ENCODE results near the gene DAPK2. TPM values are rescaled to one million over a fixed set of nuclear protein-coding genes. Genes with fewer than 3 reads are reported as not detected.

DAPK2 gene
- total RNA-seq, 1 experiment from 2014 or later = 2.3 TPM

DNA sequence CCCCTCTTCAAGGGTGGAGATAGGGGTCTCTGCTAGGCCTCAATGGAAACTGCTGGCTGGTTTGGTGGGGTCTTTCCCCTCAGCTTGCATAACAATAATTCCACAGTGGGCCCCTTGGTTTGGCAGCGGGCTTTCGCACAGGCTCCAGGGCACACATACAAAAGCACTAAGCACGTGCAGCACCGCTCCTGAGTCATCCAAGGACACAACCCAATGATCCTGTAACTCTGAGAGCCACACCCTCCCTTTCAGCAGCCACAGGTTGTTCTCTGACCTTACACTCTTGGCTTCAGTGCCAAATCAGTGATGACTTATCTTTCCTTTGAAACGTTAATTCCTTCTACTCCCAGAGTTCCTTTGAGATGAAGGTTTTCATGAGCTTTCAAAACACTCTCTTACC lies 41.7 kb downstream of the DAPK2 start:
- POLR2A ChIA-PET = no interaction called here
- H3K9me3 Mint-ChIP-seq = no peaks in the 10 kb centered on the region
- CTCF ChIA-PET = interaction anchor here (1.3 to 1.6 kb wide), 2 partner anchors 42 to 59 kb away, joined by 5 read pairs; no protein-coding TSS in a partner anchor
- no peak for TF ChIP-seq ZNF317 (CRISPR knock-in tag; IDR thresholded peaks at IDR 0.05; ENCODE audit: borderline replicate concordance, low read depth)
- no peak for TF ChIP-seq SMAD4 (CRISPR knock-in tag; IDR thresholded peaks at IDR 0.05)
- TF ChIP-seq, protein P1, sequence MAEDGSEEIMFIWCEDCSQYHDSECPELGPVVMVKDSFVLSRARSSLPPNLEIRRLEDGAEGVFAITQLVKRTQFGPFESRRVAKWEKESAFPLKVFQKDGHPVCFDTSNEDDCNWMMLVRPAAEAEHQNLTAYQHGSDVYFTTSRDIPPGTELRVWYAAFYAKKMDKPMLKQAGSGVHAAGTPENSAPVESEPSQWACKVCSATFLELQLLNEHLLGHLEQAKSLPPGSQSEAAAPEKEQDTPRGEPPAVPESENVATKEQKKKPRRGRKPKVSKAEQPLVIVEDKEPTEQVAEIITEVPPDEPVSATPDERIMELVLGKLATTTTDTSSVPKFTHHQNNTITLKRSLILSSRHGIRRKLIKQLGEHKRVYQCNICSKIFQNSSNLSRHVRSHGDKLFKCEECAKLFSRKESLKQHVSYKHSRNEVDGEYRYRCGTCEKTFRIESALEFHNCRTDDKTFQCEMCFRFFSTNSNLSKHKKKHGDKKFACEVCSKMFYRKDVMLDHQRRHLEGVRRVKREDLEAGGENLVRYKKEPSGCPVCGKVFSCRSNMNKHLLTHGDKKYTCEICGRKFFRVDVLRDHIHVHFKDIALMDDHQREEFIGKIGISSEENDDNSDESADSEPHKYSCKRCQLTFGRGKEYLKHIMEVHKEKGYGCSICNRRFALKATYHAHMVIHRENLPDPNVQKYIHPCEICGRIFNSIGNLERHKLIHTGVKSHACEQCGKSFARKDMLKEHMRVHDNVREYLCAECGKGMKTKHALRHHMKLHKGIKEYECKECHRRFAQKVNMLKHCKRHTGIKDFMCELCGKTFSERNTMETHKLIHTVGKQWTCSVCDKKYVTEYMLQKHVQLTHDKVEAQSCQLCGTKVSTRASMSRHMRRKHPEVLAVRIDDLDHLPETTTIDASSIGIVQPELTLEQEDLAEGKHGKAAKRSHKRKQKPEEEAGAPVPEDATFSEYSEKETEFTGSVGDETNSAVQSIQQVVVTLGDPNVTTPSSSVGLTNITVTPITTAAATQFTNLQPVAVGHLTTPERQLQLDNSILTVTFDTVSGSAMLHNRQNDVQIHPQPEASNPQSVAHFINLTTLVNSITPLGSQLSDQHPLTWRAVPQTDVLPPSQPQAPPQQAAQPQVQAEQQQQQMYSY (CRISPR knock-in tag; IDR thresholded peaks at IDR 0.05) = no peak
- no peak for TF ChIP-seq CREB1 (CRISPR knock-in tag; IDR thresholded peaks at IDR 0.05)
- no peak for TF ChIP-seq FOXP1 (CRISPR knock-in tag; IDR thresholded peaks at IDR 0.05; ENCODE audit: borderline replicate concordance)
- no peak for TF ChIP-seq GRHL2 (CRISPR knock-in tag; IDR thresholded peaks at IDR 0.05; ENCODE audit: insufficient replicate concordance, severe bottlenecking)
- TF ChIP-seq TEAD4 (CRISPR knock-in tag; IDR thresholded peaks at IDR 0.05) = no peak
- TF ChIP-seq MYBL2 (CRISPR knock-in tag; IDR thresholded peaks at IDR 0.05) = no peak
- TF ChIP-seq, protein P2, sequence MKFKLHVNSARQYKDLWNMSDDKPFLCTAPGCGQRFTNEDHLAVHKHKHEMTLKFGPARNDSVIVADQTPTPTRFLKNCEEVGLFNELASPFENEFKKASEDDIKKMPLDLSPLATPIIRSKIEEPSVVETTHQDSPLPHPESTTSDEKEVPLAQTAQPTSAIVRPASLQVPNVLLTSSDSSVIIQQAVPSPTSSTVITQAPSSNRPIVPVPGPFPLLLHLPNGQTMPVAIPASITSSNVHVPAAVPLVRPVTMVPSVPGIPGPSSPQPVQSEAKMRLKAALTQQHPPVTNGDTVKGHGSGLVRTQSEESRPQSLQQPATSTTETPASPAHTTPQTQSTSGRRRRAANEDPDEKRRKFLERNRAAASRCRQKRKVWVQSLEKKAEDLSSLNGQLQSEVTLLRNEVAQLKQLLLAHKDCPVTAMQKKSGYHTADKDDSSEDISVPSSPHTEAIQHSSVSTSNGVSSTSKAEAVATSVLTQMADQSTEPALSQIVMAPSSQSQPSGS (CRISPR knock-in tag; IDR thresholded peaks at IDR 0.05; ENCODE audit: borderline replicate concordance, low read depth) = no peak
- no peak for TF ChIP-seq SOX15 (CRISPR knock-in tag; IDR thresholded peaks at IDR 0.05)
- TF ChIP-seq ZBTB21 (CRISPR knock-in tag; IDR thresholded peaks at IDR 0.05; ENCODE audit: borderline replicate concordance) = no peak
- no peak for TF ChIP-seq TEAD1 (CRISPR knock-in tag; IDR thresholded peaks at IDR 0.05)
- ATAC-seq (no peak), DNase-seq (ENCODE audit: low spot score) (no peak)
- H3K4me3 Mint-ChIP-seq = no peak overlapping the region
- peaks cover 4% of the 10 kb centered on the region for H3K4me1 Mint-ChIP-seq
- no peaks in the 10 kb centered on the region for H3K27me3 Mint-ChIP-seq (ENCODE audit: low read depth)
- no peak overlapping the region for H3K27ac Mint-ChIP-seq
- H3K36me3 Mint-ChIP-seq = no peaks in the 10 kb centered on the region

DNA sequence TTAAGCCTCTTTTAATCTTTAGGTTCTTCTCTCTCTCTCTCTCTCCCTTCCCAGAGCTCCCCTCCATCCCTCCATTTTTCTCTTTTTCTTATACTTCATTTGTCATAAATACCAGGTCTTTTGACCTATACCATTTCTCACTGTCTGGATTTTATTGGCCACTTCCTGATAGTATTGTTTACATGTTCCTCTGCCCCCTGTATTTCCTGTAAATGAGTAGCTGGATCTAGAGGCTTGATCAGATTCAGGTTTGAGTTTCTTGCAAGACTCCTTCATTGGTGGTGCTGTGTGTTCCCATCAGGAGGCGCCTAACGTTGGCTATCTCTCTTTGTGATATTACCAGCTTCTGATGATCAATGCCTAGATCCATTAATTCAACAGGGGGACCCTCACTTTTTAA lies 42.2 kb downstream of the DAPK2 start:
- CTCF ChIA-PET = interaction anchor here (1.6 kb wide), 1 partner anchor 59 kb away, joined by 5 read pairs; no protein-coding TSS in a partner anchor
- Mint-ChIP-seq H3K4me3 (no peak overlapping the region), H3K27ac (no peak overlapping the region; the same call in 1 of the 2 replicates), H3K36me3 (no peaks in the 10 kb centered on the region), H3K4me1 (peaks cover 4% of the 10 kb centered on the region), H3K9me3 (no peaks in the 10 kb centered on the region), H3K27me3 (ENCODE audit: low read depth) (no peaks in the 10 kb centered on the region)
- POLR2A ChIA-PET = no interaction called here
- DNase-seq (ENCODE audit: low spot score) (no peak), ATAC-seq (no peak)
- no peak for TF ChIP-seq ZNF263 (CRISPR knock-in tag; IDR thresholded peaks at IDR 0.05; ENCODE audit: low read depth)
- TF ChIP-seq SMAD4 (CRISPR knock-in tag; IDR thresholded peaks at IDR 0.05) = no peak
- TF ChIP-seq, protein P3, sequence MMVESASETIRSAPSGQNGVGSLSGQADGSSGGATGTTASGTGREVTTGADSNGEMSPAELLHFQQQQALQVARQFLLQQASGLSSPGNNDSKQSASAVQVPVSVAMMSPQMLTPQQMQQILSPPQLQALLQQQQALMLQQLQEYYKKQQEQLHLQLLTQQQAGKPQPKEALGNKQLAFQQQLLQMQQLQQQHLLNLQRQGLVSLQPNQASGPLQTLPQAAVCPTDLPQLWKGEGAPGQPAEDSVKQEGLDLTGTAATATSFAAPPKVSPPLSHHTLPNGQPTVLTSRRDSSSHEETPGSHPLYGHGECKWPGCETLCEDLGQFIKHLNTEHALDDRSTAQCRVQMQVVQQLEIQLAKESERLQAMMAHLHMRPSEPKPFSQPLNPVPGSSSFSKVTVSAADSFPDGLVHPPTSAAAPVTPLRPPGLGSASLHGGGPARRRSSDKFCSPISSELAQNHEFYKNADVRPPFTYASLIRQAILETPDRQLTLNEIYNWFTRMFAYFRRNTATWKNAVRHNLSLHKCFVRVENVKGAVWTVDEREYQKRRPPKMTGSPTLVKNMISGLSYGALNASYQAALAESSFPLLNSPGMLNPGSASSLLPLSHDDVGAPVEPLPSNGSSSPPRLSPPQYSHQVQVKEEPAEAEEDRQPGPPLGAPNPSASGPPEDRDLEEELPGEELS (CRISPR knock-in tag; IDR thresholded peaks at IDR 0.05) = no peak
- no peak for TF ChIP-seq CREM (CRISPR knock-in tag; IDR thresholded peaks at IDR 0.05)
- TF ChIP-seq ATF1 (CRISPR knock-in tag; IDR thresholded peaks at IDR 0.05) = no peak
- TF ChIP-seq KAT7 (CRISPR knock-in tag; IDR thresholded peaks at IDR 0.05; ENCODE audit: borderline replicate concordance) = no peak
- TF ChIP-seq, protein P4, sequence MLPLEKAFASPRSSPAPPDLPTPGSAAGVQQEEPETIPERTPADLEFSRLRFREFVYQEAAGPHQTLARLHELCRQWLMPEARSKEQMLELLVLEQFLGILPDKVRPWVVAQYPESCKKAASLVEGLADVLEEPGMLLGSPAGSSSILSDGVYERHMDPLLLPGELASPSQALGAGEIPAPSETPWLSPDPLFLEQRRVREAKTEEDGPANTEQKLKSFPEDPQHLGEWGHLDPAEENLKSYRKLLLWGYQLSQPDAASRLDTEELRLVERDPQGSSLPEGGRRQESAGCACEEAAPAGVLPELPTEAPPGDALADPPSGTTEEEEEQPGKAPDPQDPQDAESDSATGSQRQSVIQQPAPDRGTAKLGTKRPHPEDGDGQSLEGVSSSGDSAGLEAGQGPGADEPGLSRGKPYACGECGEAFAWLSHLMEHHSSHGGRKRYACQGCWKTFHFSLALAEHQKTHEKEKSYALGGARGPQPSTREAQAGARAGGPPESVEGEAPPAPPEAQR (CRISPR knock-in tag; IDR thresholded peaks at IDR 0.05) = no peak
- no peak for TF ChIP-seq NFE2L1 (CRISPR knock-in tag; IDR thresholded peaks at IDR 0.05)
- TF ChIP-seq, protein P5, sequence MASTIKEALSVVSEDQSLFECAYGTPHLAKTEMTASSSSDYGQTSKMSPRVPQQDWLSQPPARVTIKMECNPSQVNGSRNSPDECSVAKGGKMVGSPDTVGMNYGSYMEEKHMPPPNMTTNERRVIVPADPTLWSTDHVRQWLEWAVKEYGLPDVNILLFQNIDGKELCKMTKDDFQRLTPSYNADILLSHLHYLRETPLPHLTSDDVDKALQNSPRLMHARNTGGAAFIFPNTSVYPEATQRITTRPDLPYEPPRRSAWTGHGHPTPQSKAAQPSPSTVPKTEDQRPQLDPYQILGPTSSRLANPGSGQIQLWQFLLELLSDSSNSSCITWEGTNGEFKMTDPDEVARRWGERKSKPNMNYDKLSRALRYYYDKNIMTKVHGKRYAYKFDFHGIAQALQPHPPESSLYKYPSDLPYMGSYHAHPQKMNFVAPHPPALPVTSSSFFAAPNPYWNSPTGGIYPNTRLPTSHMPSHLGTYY (CRISPR knock-in tag; IDR thresholded peaks at IDR 0.05) = no peak
- TF ChIP-seq, protein P2 (CRISPR knock-in tag; IDR thresholded peaks at IDR 0.05; ENCODE audit: borderline replicate concordance, low read depth) = no peak
- TF ChIP-seq, protein P6, sequence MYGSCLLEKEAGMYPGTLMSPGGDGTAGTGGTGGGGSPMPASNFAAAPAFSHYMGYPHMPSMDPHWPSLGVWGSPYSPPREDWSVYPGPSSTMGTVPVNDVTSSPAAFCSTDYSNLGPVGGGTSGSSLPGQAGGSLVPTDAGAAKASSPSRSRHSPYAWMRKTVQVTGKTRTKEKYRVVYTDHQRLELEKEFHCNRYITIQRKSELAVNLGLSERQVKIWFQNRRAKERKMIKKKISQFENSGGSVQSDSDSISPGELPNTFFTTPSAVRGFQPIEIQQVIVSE (CRISPR knock-in tag; IDR thresholded peaks at IDR 0.05; ENCODE audit: borderline replicate concordance) = no peak
- TF ChIP-seq, protein P7, sequence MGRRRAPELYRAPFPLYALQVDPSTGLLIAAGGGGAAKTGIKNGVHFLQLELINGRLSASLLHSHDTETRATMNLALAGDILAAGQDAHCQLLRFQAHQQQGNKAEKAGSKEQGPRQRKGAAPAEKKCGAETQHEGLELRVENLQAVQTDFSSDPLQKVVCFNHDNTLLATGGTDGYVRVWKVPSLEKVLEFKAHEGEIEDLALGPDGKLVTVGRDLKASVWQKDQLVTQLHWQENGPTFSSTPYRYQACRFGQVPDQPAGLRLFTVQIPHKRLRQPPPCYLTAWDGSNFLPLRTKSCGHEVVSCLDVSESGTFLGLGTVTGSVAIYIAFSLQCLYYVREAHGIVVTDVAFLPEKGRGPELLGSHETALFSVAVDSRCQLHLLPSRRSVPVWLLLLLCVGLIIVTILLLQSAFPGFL (CRISPR knock-in tag; IDR thresholded peaks at IDR 0.05; ENCODE audit: borderline replicate concordance) = no peak
- TF ChIP-seq MYBL2 (CRISPR knock-in tag; IDR thresholded peaks at IDR 0.05) = no peak

Measured in WTC11 (cell line).